IMR-90 (cell line): ENCODE data around the gene PSMG3.

Source experiments
- BHLHE40 ChIP-seq: fragments of 150-350 bp; IDR thresholded peaks from 2 replicates; pipeline ENCODE4 v1.6.1; 2016; ENCODE audit warnings: mild to moderate bottlenecking, low read depth, low read length
- CHD1 ChIP-seq: IDR thresholded peaks from 2 replicates; pipeline ENCODE4 v1.6.1; 2012; ENCODE audit warnings: low read depth, low read length, improper control_type of control experiment
- CTCF ChIP-seq: conservative IDR thresholded peaks from 2 replicates; pipeline ENCODE4 v1.5.1; 2012; ENCODE audit warnings: mild to moderate bottlenecking, low read depth, low read length, improper control_type of control experiment
- MAFK ChIP-seq: IDR thresholded peaks from 2 replicates; pipeline ENCODE4 v1.6.1; 2012; ENCODE audit warnings: low read depth, low read length, improper control_type of control experiment
- MAZ ChIP-seq: IDR thresholded peaks from 2 replicates; pipeline ENCODE4 v1.6.1; 2012; ENCODE audit warnings: low read depth, mild to moderate bottlenecking, low read length, improper control_type of control experiment, moderate library complexity, borderline replicate concordance
- MXI1 ChIP-seq: IDR thresholded peaks from 2 replicates; pipeline ENCODE4 v1.6.1; 2012; ENCODE audit warnings: low read depth, mild to moderate bottlenecking, low read length, moderate library complexity, borderline replicate concordance
- POLR2A ChIP-seq: IDR thresholded peaks from 2 replicates; pipeline ENCODE4 v1.6.1; 2012; ENCODE audit warnings: mild to moderate bottlenecking, low read depth, low read length
- RAD21 ChIP-seq: IDR thresholded peaks from 2 replicates; pipeline ENCODE4 v1.6.1; 2012; ENCODE audit warnings: low read length, improper control_type of control experiment
- RCOR1 ChIP-seq: IDR thresholded peaks from 2 replicates; pipeline ENCODE4 v1.6.1; 2012; ENCODE audit warnings: mild to moderate bottlenecking, low read length, improper control_type of control experiment; ENCODE audit not compliant: insufficient replicate concordance

GRCh38 chr7:1539882-1540775 lies 29.7 kb downstream of the PSMG3 start:
- TF ChIP-seq POLR2A, result no peak
- no peak for TF ChIP-seq CTCF
- TF ChIP-seq CHD1, result no peak
- no peak for TF ChIP-seq RAD21
- TF ChIP-seq MXI1, result no peak
- TF ChIP-seq MAFK, result no peak
- TF ChIP-seq MAZ, result no peak
- TF ChIP-seq BHLHE40, result no peak
- no peak for TF ChIP-seq RCOR1
